GM12878 (cell line): ENCODE results near the gene SNX3. TPM values are rescaled to one million over a fixed set of nuclear protein-coding genes. Genes with fewer than 3 reads are reported as not detected.
A peak's percentile ranks its signal among the peaks of the same experiment; 100 is the strongest.

Experiments used
- ATAC-seq: fragments of 200-7000 bp; cut with Tn5 transposase; 3 replicates; pipeline ENCODE4 v1.9.1; 2020; ENCODE audit warnings: mild to moderate bottlenecking, moderate library complexity
- BruUV-seq: library from RNA; stranded (reverse); fragments of 400-500 nt; replicated peaks from 2 replicates; lab custom pipeline; 2021; lab: Mats Ljungman, UMichigan
- CTCF ChIA-PET: fragments of 300-600 bp; sonication (Branson Sonifier 250); formaldehyde crosslinking; extraction: SDS; loops from one replicate; lab custom pipeline; 2021; ENCODE audit warnings: inconsistent platforms; lab: Yijun Ruan, JAX
- POLR2A ChIA-PET: fragments of 350-600 bp; formaldehyde crosslinking; extraction: SDS; loops from one replicate; lab custom pipeline; 2021; ENCODE audit warnings: inconsistent platforms; lab: Charles Lee
- RAD21 ChIA-PET: fragments of 300-600 bp; sonication (Branson Sonifier 250); formaldehyde crosslinking; loops from one replicate; lab custom pipeline; 2023; ENCODE audit warnings: antibody characterized with exemption; ENCODE audit not compliant: unreplicated experiment; lab: Charles Lee
- SMC1A ChIA-PET: fragments of 300-600 bp; sonication (Branson Sonifier 250); formaldehyde crosslinking; loops from one replicate; lab custom pipeline; 2023; ENCODE audit not compliant: unreplicated experiment, uncharacterized antibody; lab: Charles Lee
- DNase-seq: peaks from one replicate; pipeline ENCODE4 v3.0.0-alpha.2; 2011; ENCODE audit warnings: low read depth, low spot score
- FAIRE-seq: peaks from 3 replicates; lab custom pipeline; 2011; peaks lifted over from hg19 to GRCh38; lab: Jason Lieb, UNC
- H2AFZ ChIP-seq: 2 replicates; pipeline ENCODE4 v1.6.0; 2011; ENCODE audit warnings: low read depth, low read length, control low read depth; ENCODE audit not compliant: control insufficient read depth
- H3K27ac ChIP-seq: 2 replicates; pipeline ENCODE4 v1.5.1; 2011; ENCODE audit warnings: control low read depth; ENCODE audit not compliant: control insufficient read depth, insufficient read depth
- H3K27me3 ChIP-seq, 2 experiments: replicated peaks in 1 of 2; 2 replicates each; pipeline versions ENCODE4 v1.6.0 to v1.6.1; 2011; ENCODE audit warnings: low read length in 1 of 2; ENCODE audit not compliant: control insufficient read depth in 2 of 2, insufficient read depth in 2 of 2
- H3K36me3 ChIP-seq, 2 experiments: 2 replicates each; pipeline ENCODE4 v1.5.1; 2011; ENCODE audit warnings: low read length in 1 of 2; ENCODE audit not compliant: control insufficient read depth in 2 of 2, insufficient read depth in 2 of 2
- H3K4me1 ChIP-seq: 2 replicates; pipeline ENCODE4 v1.6.1; 2011; ENCODE audit warnings: mild to moderate bottlenecking, low read length, moderate library complexity, mixed read lengths; ENCODE audit not compliant: control insufficient read depth, insufficient read depth
- H3K4me2 ChIP-seq: 2 replicates; pipeline ENCODE4 v1.6.0; 2011; ENCODE audit warnings: control low read depth; ENCODE audit not compliant: control insufficient read depth, insufficient read depth
- H3K4me3 ChIP-seq: fragments of 200-600 bp; sonication (generic); 2 replicates; pipeline ENCODE4 v1.5.1; 2016
- H3K79me2 ChIP-seq: 2 replicates; pipeline ENCODE4 v1.6.0; 2011; ENCODE audit warnings: low read length; ENCODE audit not compliant: control insufficient read depth, insufficient read depth
- H3K9ac ChIP-seq: 2 replicates; pipeline ENCODE4 v1.8.0; 2011; ENCODE audit warnings: low read length, control low read depth, mixed read lengths; ENCODE audit not compliant: control insufficient read depth, insufficient read depth
- H3K9me3 ChIP-seq: replicated peaks from 3 replicates; pipeline ENCODE4 v1.5.1; 2011; ENCODE audit warnings: mild to moderate bottlenecking, low read length; ENCODE audit not compliant: control insufficient read depth, insufficient read depth
- H4K20me1 ChIP-seq: 2 replicates; pipeline ENCODE4 v1.6.0; 2011; ENCODE audit not compliant: control insufficient read depth, insufficient read depth
- EZH2 ChIP-seq: IDR thresholded peaks from 2 replicates; pipeline ENCODE4 v1.6.1; 2012; ENCODE audit warnings: low read depth, mild to moderate bottlenecking, control low read depth, inconsistent platforms, low read length, borderline replicate concordance; ENCODE audit not compliant: control insufficient read depth
- FOS ChIP-seq: IDR thresholded peaks from 3 replicates; pipeline ENCODE4 v1.6.1; 2011; ENCODE audit warnings: borderline replicate concordance; ENCODE audit not compliant: insufficient read length; ENCODE audit errors: extremely low read depth
- IRF4 ChIP-seq: IDR thresholded peaks from 2 replicates; pipeline ENCODE4 v1.6.1; 2011; ENCODE audit warnings: low read depth, low read length
- JUNB ChIP-seq: IDR thresholded peaks from 2 replicates; pipeline ENCODE4 v1.6.1; 2016; ENCODE audit warnings: antibody characterized with exemption, mild to moderate bottlenecking
- NR2F1 ChIP-seq: fragments of 450-650 bp; conservative IDR thresholded peaks from 2 replicates; pipeline ENCODE4 v1.6.1; 2017; ENCODE audit warnings: mild to moderate bottlenecking
- SMAD1 ChIP-seq: fragments of 450-650 bp; IDR thresholded peaks from 2 replicates; pipeline ENCODE4 v1.6.1; 2018; ENCODE audit warnings: mild to moderate bottlenecking, low read depth; ENCODE audit not compliant: partially characterized antibody
- ZNF622 ChIP-seq: fragments of 450-650 bp; IDR thresholded peaks from 2 replicates; pipeline ENCODE4 v1.6.1; 2017; ENCODE audit warnings: mild to moderate bottlenecking, inconsistent platforms
- WGBS: methylation state at CpG from one replicate; pipeline ENCODE4 v1.1.6; 2016; ENCODE audit warnings: low lambda C conversion rate; ENCODE audit not compliant: insufficient replicate concordance, insufficient coverage; ENCODE audit errors: missing lambda C conversion rate; 5-methylcytosine and 5-hydroxymethylcytosine counted together
- in situ Hi-C: fragments of 300-500 bp; cut with MboI; formaldehyde crosslinking; loops from 9 replicates; pipeline ENCODE4 v1.14.3; 2018; ENCODE audit warnings: mixed read lengths
- intact Hi-C: fragments of 100-400 bp; cut with micrococcal nuclease; formaldehyde crosslinking; loops from one replicate; pipeline ENCODE4 v1.14.2; 2022; ENCODE audit not compliant: unreplicated experiment
- polyA plus RNA-seq, 11 experiments: library from polyadenylated mRNA; depleted of rRNA in 4 of 11; unstranded in 6 of 11; stranded (reverse) in 5 of 11; fragments of >200 nt; fragmentation: Nextera tagmentation in 4 of 11; fragmentation: Illumina TruSeq in 1 of 11; extraction: Ambion mirVana in 4 of 11; extraction: Trizol in 1 of 11; gene quantifications; 1 replicate in 1 of 11; 2 replicates in 10 of 11; pipeline versions ENCODE4 v1.2.1 to v1.2.3, GENCODE V29; 2011 to 2016; ENCODE audit warnings: inconsistent platforms in 2 of 11, missing spikeins in 2 of 11, low read depth in 1 of 11
- total RNA-seq, 4 experiments: library from RNA; depleted of rRNA in 3 of 4; stranded (reverse); fragments of >200 nt in 3 of 4; fragmentation: Illumina TruSeq in 1 of 4; extraction: Trizol in 1 of 4; gene quantifications; 2 replicates each; pipeline versions ENCODE4 v1.2.1 to v1.2.3, GENCODE V29; 2013 to 2021

The SNX3 gene
- total and polyA plus RNA-seq, 10 of the 15 experiments (the other 5 are each of a cell fraction or from before 2014, with no cell fraction given), result 43.7 to 297 (median 95.6) TPM

DNA sequence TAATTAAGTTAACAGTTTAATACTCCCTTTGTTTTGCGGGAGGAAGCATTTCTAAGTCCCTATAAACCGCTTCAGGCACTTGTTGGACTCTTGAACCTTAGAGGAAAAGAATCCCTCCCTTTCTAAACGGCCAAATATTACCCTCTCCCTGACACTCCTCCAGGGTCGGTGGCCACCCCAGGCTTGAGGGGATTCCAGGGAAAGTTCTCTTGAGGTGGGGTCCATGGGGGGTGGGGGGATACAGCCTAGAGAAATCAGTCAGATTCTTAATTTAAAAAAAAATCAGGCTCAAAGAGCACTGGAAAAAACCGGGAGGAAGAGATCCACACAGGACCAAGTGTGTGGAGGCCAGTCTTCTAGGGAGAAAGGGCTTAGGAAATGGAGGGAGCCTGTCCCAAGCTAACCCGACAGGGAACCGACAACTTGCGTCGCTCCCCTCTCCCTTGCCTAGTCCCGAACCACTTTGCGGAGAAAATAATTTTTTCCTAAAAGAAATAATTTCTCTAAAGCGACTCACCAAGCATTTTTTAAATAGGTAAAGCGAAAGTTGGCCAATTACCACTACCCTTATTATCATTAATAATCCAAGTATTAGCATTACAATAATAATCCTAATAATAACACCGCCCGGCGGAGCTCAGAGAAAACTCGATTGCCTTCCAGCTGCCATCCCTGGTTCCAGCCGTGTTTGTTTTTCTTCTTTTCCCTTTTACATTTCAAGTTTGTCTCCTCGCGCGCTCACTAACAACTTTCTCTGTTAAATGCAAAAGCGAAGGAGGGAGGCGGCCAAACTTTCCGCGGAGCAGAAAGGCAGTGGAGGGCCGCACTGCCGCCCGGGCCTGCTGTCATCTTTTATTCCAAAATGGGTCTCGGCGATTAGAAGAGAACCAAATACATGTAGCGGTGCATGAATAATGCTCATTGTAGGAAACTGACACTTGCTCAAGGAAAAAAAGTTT lies 90.2 kb downstream of the SNX3 start:
- Histone ChIP-seq H3K36me3 (no peaks in the 10 kb centered on the region), H3K27ac (no peak overlapping the region), H2AFZ (no peak overlapping the region), H3K79me2 (no peaks in the 10 kb centered on the region), H3K27me3 (peaks cover 35 to 46% of the 10 kb centered on the region in 2 experiments), H3K9me3 (no peaks in the 10 kb centered on the region; the same call in 2 of the 3 replicates), H3K4me3 (no peak overlapping the region), H3K9ac (no peak overlapping the region), H4K20me1 (no peaks in the 10 kb centered on the region), H3K4me1 (no peaks in the 10 kb centered on the region)
- in situ Hi-C loops (no loop called here), intact Hi-C loops (no loop called here)
- WGBS, result 47% methylated on average over 31 of the region's 31 CpGs
- ATAC-seq, result no peak
- no TSS peak for BruUV-seq
- no peak for DNase-seq
- POLR2A ChIA-PET, result no interaction called here
- CTCF ChIA-PET, result no interaction called here
- RAD21 ChIA-PET, result no interaction called here
- SMC1A ChIA-PET, result no interaction called here
- no peak for FAIRE-seq
- TF ChIP-seq EZH2 (0 out of 2 replicates have a peak, but pooled peaks have one; percentile 18), JUNB (no peak)
- TF ChIP-seq, all 136 proteins: peak for 1
- H3K4me2 ChIP-seq, result no peak overlapping the region

DNA sequence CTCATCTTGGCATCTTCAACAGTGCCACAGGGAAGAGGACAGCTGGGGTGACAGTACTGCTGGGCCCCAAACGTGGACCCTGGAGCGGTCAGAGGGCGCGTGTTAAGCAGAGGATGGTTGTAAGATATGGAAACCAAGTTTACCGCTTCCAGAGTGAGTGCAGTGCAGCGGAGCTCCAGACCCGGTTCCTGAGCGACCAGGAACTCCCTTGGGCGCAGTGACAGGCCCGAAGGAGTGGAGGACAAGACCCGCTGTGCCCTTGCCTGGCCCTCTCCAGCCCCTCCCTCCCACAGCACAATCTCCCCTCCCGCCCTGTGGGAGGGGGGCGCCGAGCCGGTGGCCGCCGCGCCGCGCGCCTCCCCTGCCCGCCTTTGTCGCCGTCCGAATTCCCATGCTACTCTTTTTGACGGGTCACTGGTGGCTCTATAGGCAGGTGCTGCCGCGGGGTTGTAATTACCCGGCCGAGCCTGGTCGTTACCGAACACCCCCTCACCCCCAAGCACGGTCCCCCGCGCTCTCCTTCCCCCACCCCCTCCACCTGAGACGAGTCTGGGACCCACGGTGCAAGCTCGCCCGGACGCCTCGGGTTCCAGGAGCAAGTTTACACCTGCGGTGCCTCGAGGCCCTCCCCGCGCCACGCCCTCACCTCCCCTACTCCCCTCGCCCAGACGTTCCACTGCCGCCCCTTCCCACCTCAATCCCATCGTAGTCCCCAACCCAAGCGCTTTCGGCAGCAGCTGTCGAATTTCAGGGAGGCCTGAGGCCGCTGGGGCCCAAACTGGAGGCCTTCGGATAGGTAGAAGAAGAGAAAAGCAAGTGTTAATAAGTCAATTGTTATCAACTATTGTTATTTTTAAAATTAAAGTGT lies 91.1 kb downstream of the SNX3 start:
- in situ Hi-C loops (no loop called here), intact Hi-C loops (no loop called here)
- H3K9me3 ChIP-seq, result no peaks in the 10 kb centered on the region; the same call in 2 of the 3 replicates
- H3K27ac ChIP-seq, result no peak overlapping the region
- ChIA-PET SMC1A (no interaction called here), CTCF (no interaction called here), POLR2A (no interaction called here), RAD21 (no interaction called here)
- no peak overlapping the region for H2AFZ ChIP-seq
- H3K4me3 ChIP-seq, result no peak overlapping the region
- no peaks in the 10 kb centered on the region for H3K79me2 ChIP-seq
- H4K20me1 ChIP-seq, result no peaks in the 10 kb centered on the region
- no peaks in the 10 kb centered on the region for H3K4me1 ChIP-seq
- peaks cover 33 to 43% of the 10 kb centered on the region in 2 experiments for H3K27me3 ChIP-seq
- BruUV-seq, result no TSS peak
- ATAC-seq, result no peak
- no peak for FAIRE-seq
- TF ChIP-seq IRF4 (no peak), ZNF622 (no peak), SMAD1 (no peak), NR2F1 (no peak), FOS (no peak), EZH2 (0 out of 2 replicates have a peak, but pooled peaks have one; percentile 37)
- DNase-seq, result no peak
- H3K4me2 ChIP-seq, result no peak overlapping the region
- no peak overlapping the region for H3K9ac ChIP-seq
- no peaks in the 10 kb centered on the region for H3K36me3 ChIP-seq
- WGBS, result 39% methylated on average over 22 of the region's 55 CpGs
